HL-60 (cell line): Measurements from ENCODE around the gene IGLON5.

ENCODE experiments used
- DNase-seq, 2 experiments: peaks; one replicate each; pipeline ENCODE4 v3.0.0-alpha.2; 2010 to 2020; ENCODE audit warnings: low read depth in 1 of 2, low spot score in 1 of 2
- H3K27ac ChIP-seq: fragments of 250-450 bp; sonication (Bioruptor Pico); replicated peaks from 2 replicates; pipeline ENCODE4 v1.5.1; 2020; ENCODE audit warnings: mild to moderate bottlenecking, moderate library complexity
- H3K27me3 ChIP-seq: fragments of 250-450 bp; sonication (Bioruptor Pico); 2 replicates; pipeline ENCODE4 v1.5.1; 2021; ENCODE audit warnings: mild to moderate bottlenecking, moderate library complexity; ENCODE audit not compliant: insufficient read depth, poor library complexity, severe bottlenecking
- H3K4me3 ChIP-seq: replicated peaks from 2 replicates; pipeline ENCODE4 v1.5.1; 2011; ENCODE audit warnings: mild to moderate bottlenecking, control low read depth, low read length; ENCODE audit not compliant: insufficient read depth
- CTCF ChIP-seq: IDR thresholded peaks from one replicate; pipeline ENCODE4 v1.5.1; 2011; ENCODE audit warnings: low read length, control low read depth, inconsistent platforms; ENCODE audit not compliant: insufficient read depth
- GABPA ChIP-seq: IDR thresholded peaks from 2 replicates; pipeline ENCODE4 v1.6.1; 2012; ENCODE audit warnings: low read depth
- POLR2AphosphoS5 ChIP-seq: IDR thresholded peaks from 2 replicates; pipeline ENCODE4 v1.6.1; 2012; ENCODE audit warnings: low read depth
- REST ChIP-seq: IDR thresholded peaks from 2 replicates; pipeline ENCODE4 v1.6.1; 2012; ENCODE audit warnings: low read depth; ENCODE audit not compliant: insufficient replicate concordance
- SPI1 ChIP-seq: IDR thresholded peaks from 2 replicates; pipeline ENCODE4 v1.6.1; 2012; ENCODE audit warnings: low read depth, mild to moderate bottlenecking, borderline replicate concordance

The IGLON5 gene

GRCh38 chr19:51357952-51358351 is 46.5 kb downstream of the IGLON5 start:
- H3K4me3 ChIP-seq = no peak overlapping the region
- TF ChIP-seq SPI1 = no peak
- TF ChIP-seq CTCF = no peak
- TF ChIP-seq POLR2AphosphoS5 = no peak
- no peak for TF ChIP-seq REST
- no peak for TF ChIP-seq GABPA
- H3K27ac ChIP-seq = no peak overlapping the region
- DNase-seq = no peak
- H3K27me3 ChIP-seq = no peaks in the 10 kb centered on the region

- DNase-seq = no peak
- Histone ChIP-seq H3K27ac (no peak overlapping the region), H3K4me3 (no peak overlapping the region), H3K27me3 (no peaks in the 10 kb centered on the region)
- TF ChIP-seq GABPA (no peak), POLR2AphosphoS5 (no peak), REST (no peak), CTCF (no peak), SPI1 (no peak)
Measured at GRCh38 chr19:51359294-51359693, 47.9 kb downstream of the IGLON5 start.

- H3K27ac ChIP-seq = no peak overlapping the region
Measured at GRCh38 chr19:51361239-51361638, 49.8 kb downstream of the IGLON5 start.

More at GRCh38 chr19:51361239-51361638, 49.8 kb downstream of the IGLON5 start:
- no peaks in the 10 kb centered on the region for H3K27me3 ChIP-seq
- no peak overlapping the region for H3K4me3 ChIP-seq
- no peak for DNase-seq
- no peak for TF ChIP-seq REST
- TF ChIP-seq GABPA = no peak
- TF ChIP-seq SPI1 = no peak
- TF ChIP-seq POLR2AphosphoS5 = no peak
- no peak for TF ChIP-seq CTCF
